Neural progenitor cell (in vitro differentiated cells): Measurements from ENCODE around the gene ZC3H12C.

Experiments
- CTCF ChIP-seq: fragments of 200-600 bp; sonication (generic); IDR thresholded peaks from 2 replicates; pipeline ENCODE4 v1.5.1; 2017; ENCODE audit warnings: antibody characterized with exemption, mild to moderate bottlenecking
- EZH2 ChIP-seq: fragments of 200-600 bp; sonication (generic); IDR thresholded peaks from 2 replicates; pipeline ENCODE4 v1.6.1; 2017; ENCODE audit warnings: antibody characterized with exemption, mild to moderate bottlenecking, moderate library complexity
- EZH2phosphoT487 ChIP-seq: fragments of 200-600 bp; sonication (generic); IDR thresholded peaks from 2 replicates; pipeline ENCODE4 v1.6.1; 2017; ENCODE audit warnings: antibody characterized with exemption

- TF ChIP-seq CTCF (no peak), EZH2 (no peak), EZH2phosphoT487 (no peak)
Measured at GRCh38 chr11:110065189-110065588, 28.0 kb upstream of the ZC3H12C start.
